ENCODE results near the gene HLA-DMB.

DNA sequence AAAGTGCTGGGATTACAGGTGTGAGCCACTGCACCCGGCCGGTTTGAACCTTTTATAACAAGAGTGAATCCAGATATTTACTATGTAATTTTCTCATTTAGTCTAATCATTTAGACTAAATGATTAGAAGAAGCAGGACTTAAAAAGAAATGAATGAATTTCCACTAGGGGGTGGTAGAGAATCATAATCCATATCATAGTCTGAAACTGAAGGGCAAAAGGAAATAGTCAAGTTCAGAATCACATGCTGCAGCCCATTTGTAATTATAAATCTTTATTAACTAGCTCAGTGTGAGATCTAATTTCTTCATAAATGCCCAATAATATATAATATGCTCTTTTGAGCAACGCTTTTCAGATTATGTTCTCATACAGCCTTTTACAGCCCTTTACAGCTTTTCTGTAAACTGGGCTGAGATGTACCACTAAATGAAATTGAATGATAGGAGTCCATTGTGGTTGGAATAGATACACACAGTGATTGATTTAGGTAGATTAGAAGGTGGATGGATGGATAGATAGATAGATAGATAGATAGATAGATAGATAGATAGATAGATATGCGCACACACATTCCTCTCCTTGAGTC lies 55.0 kb downstream of the HLA-DMB start:
- TF ChIP-seq CTCF (IDR thresholded peaks at IDR 0.05) (peak; percentile 65 to 77 (median 66)), POLR2AphosphoS5 (IDR thresholded peaks at IDR 0.05) (no peak), POLR2A (IDR thresholded peaks at IDR 0.05) (no peak), EP300 (IDR thresholded peaks at IDR 0.05; ENCODE audit: low read depth) (no peak)

Measured in transverse colon (tissue), 4 donors.